ENCODE measurements around the gene PPP2R2C.

The PPP2R2C gene

GRCh38 chr4:6375620-6376295 is 96.7 kb downstream of the PPP2R2C start:
- H3K36me3 Mint-ChIP-seq (ENCODE audit: low read depth), result no peaks in the 10 kb centered on the region
- no peak overlapping the region for H3K27ac Mint-ChIP-seq
- no peaks in the 10 kb centered on the region for H3K9me3 Mint-ChIP-seq
- peaks cover 9% of the 10 kb centered on the region for H3K27me3 Mint-ChIP-seq (ENCODE audit: low read depth)
- no peak overlapping the region for H3K4me3 Mint-ChIP-seq
- H3K4me1 Mint-ChIP-seq (ENCODE audit: low read depth), result no peaks in the 10 kb centered on the region

GRCh38 chr4:6374575-6374974 is 97.8 kb downstream of the PPP2R2C start:
- Mint-ChIP-seq H3K36me3 (ENCODE audit: low read depth) (no peaks in the 10 kb centered on the region), H3K9me3 (no peaks in the 10 kb centered on the region), H3K4me1 (ENCODE audit: low read depth) (no peaks in the 10 kb centered on the region), H3K4me3 (no peak overlapping the region), H3K27me3 (ENCODE audit: low read depth) (peaks cover 9% of the 10 kb centered on the region), H3K27ac (no peak overlapping the region)

GRCh38 chr4:6373541-6374410 is 98.6 kb downstream of the PPP2R2C start:
- Mint-ChIP-seq H3K4me1 (ENCODE audit: low read depth) (no peaks in the 10 kb centered on the region), H3K27me3 (ENCODE audit: low read depth) (peaks cover 2% of the 10 kb centered on the region), H3K27ac (no peak overlapping the region), H3K36me3 (ENCODE audit: low read depth) (no peaks in the 10 kb centered on the region), H3K9me3 (no peaks in the 10 kb centered on the region), H3K4me3 (no peak overlapping the region)

GRCh38 chr4:6372649-6373525 is 99.5 kb downstream of the PPP2R2C start:
- H3K36me3 Mint-ChIP-seq (ENCODE audit: low read depth), result no peaks in the 10 kb centered on the region
- H3K9me3 Mint-ChIP-seq, result no peaks in the 10 kb centered on the region
- H3K27me3 Mint-ChIP-seq (ENCODE audit: low read depth), result no peaks in the 10 kb centered on the region
- no peaks in the 10 kb centered on the region for H3K4me1 Mint-ChIP-seq (ENCODE audit: low read depth)
- H3K4me3 Mint-ChIP-seq, result no peak overlapping the region
- no peak overlapping the region for H3K27ac Mint-ChIP-seq

- Mint-ChIP-seq H3K36me3 (ENCODE audit: low read depth) (no peaks in the 10 kb centered on the region), H3K4me3 (no peak overlapping the region), H3K27ac (no peak overlapping the region), H3K9me3 (no peaks in the 10 kb centered on the region), H3K27me3 (ENCODE audit: low read depth) (no peaks in the 10 kb centered on the region), H3K4me1 (ENCODE audit: low read depth) (no peaks in the 10 kb centered on the region)
These were observed 100.6 kb downstream of the PPP2R2C start for GRCh38 chr4:6371812-6372211.

- Mint-ChIP-seq H3K4me3 (no peak overlapping the region), H3K36me3 (ENCODE audit: low read depth) (no peaks in the 10 kb centered on the region), H3K27me3 (ENCODE audit: low read depth) (no peaks in the 10 kb centered on the region), H3K27ac (no peak overlapping the region), H3K4me1 (ENCODE audit: low read depth) (no peaks in the 10 kb centered on the region), H3K9me3 (no peaks in the 10 kb centered on the region)
These were observed 101.1 kb downstream of the PPP2R2C start for GRCh38 chr4:6371271-6371670.

GRCh38 chr4:6369924-6370645 is 102.3 kb downstream of the PPP2R2C start:
- no peaks in the 10 kb centered on the region for H3K9me3 Mint-ChIP-seq
- H3K36me3 Mint-ChIP-seq (ENCODE audit: low read depth), result no peaks in the 10 kb centered on the region
- no peaks in the 10 kb centered on the region for H3K4me1 Mint-ChIP-seq (ENCODE audit: low read depth)
- H3K4me3 Mint-ChIP-seq, result no peak overlapping the region
- H3K27me3 Mint-ChIP-seq (ENCODE audit: low read depth), result no peaks in the 10 kb centered on the region
- H3K27ac Mint-ChIP-seq, result no peak overlapping the region

- Mint-ChIP-seq H3K36me3 (ENCODE audit: low read depth) (no peaks in the 10 kb centered on the region), H3K9me3 (no peaks in the 10 kb centered on the region), H3K4me1 (ENCODE audit: low read depth) (no peaks in the 10 kb centered on the region), H3K27ac (no peak overlapping the region), H3K27me3 (ENCODE audit: low read depth) (no peaks in the 10 kb centered on the region), H3K4me3 (no peak overlapping the region)
These were observed 102.9 kb downstream of the PPP2R2C start for GRCh38 chr4:6369511-6369910.

- H3K27ac Mint-ChIP-seq, result no peak overlapping the region
- no peaks in the 10 kb centered on the region for H3K4me1 Mint-ChIP-seq (ENCODE audit: low read depth)
- H3K4me3 Mint-ChIP-seq, result no peak overlapping the region
- no peaks in the 10 kb centered on the region for H3K36me3 Mint-ChIP-seq (ENCODE audit: low read depth)
- no peaks in the 10 kb centered on the region for H3K9me3 Mint-ChIP-seq
- no peaks in the 10 kb centered on the region for H3K27me3 Mint-ChIP-seq (ENCODE audit: low read depth)
These were observed 103.4 kb downstream of the PPP2R2C start for GRCh38 chr4:6369035-6369434.

- Mint-ChIP-seq H3K9me3 (no peaks in the 10 kb centered on the region), H3K27ac (no peak overlapping the region), H3K27me3 (ENCODE audit: low read depth) (no peaks in the 10 kb centered on the region), H3K4me1 (ENCODE audit: low read depth) (peaks cover 1% of the 10 kb centered on the region), H3K4me3 (no peak overlapping the region), H3K36me3 (ENCODE audit: low read depth) (no peaks in the 10 kb centered on the region)
These were observed 103.8 kb downstream of the PPP2R2C start for GRCh38 chr4:6368601-6369000.

GRCh38 chr4:6368096-6368495 is 104.3 kb downstream of the PPP2R2C start:
- H3K4me3 Mint-ChIP-seq, result no peak overlapping the region
- no peaks in the 10 kb centered on the region for H3K9me3 Mint-ChIP-seq
- H3K36me3 Mint-ChIP-seq (ENCODE audit: low read depth), result no peaks in the 10 kb centered on the region
- H3K27ac Mint-ChIP-seq, result no peak overlapping the region
- H3K27me3 Mint-ChIP-seq (ENCODE audit: low read depth), result no peaks in the 10 kb centered on the region
- H3K4me1 Mint-ChIP-seq (ENCODE audit: low read depth), result peaks cover 1% of the 10 kb centered on the region

- Mint-ChIP-seq H3K9me3 (no peaks in the 10 kb centered on the region), H3K27me3 (ENCODE audit: low read depth) (no peaks in the 10 kb centered on the region), H3K4me3 (no peak overlapping the region)
These were observed 105.0 kb downstream of the PPP2R2C start for GRCh38 chr4:6367371-6367851.

GRCh38 chr4:6366581-6366980 is 105.8 kb downstream of the PPP2R2C start:
- Mint-ChIP-seq H3K27me3 (ENCODE audit: low read depth) (no peaks in the 10 kb centered on the region), H3K36me3 (ENCODE audit: low read depth) (no peaks in the 10 kb centered on the region), H3K4me3 (no peak overlapping the region), H3K27ac (no peak overlapping the region), H3K4me1 (ENCODE audit: low read depth) (peaks cover 1% of the 10 kb centered on the region), H3K9me3 (no peaks in the 10 kb centered on the region)

More at GRCh38 chr4:6367371-6367851, 105.0 kb downstream of the PPP2R2C start:
- Mint-ChIP-seq H3K36me3 (ENCODE audit: low read depth) (no peaks in the 10 kb centered on the region), H3K4me1 (ENCODE audit: low read depth) (peaks cover 1% of the 10 kb centered on the region), H3K27ac (no peak overlapping the region)

GRCh38 chr4:6365545-6366086 is 106.8 kb downstream of the PPP2R2C start:
- peaks cover 3% of the 10 kb centered on the region for H3K27me3 Mint-ChIP-seq (ENCODE audit: low read depth)
- peaks cover 1% of the 10 kb centered on the region for H3K4me1 Mint-ChIP-seq (ENCODE audit: low read depth)

More at GRCh38 chr4:6365545-6366086, 106.8 kb downstream of the PPP2R2C start:
- H3K36me3 Mint-ChIP-seq (ENCODE audit: low read depth), result no peaks in the 10 kb centered on the region
- H3K27ac Mint-ChIP-seq, result no peak overlapping the region
- no peaks in the 10 kb centered on the region for H3K9me3 Mint-ChIP-seq
- H3K4me3 Mint-ChIP-seq, result no peak overlapping the region

Data from T-helper 1 cell treated with Interleukin-12 subunit alpha and Interleukin-12 subunit beta and Interleukin-4 antibody, amounts not matched to agents 30 μg/mL and 1 μg/mL, for 36 hours (primary cell).